ENCODE data around the gene ADCY2.

ADCY2 gene

DNA sequence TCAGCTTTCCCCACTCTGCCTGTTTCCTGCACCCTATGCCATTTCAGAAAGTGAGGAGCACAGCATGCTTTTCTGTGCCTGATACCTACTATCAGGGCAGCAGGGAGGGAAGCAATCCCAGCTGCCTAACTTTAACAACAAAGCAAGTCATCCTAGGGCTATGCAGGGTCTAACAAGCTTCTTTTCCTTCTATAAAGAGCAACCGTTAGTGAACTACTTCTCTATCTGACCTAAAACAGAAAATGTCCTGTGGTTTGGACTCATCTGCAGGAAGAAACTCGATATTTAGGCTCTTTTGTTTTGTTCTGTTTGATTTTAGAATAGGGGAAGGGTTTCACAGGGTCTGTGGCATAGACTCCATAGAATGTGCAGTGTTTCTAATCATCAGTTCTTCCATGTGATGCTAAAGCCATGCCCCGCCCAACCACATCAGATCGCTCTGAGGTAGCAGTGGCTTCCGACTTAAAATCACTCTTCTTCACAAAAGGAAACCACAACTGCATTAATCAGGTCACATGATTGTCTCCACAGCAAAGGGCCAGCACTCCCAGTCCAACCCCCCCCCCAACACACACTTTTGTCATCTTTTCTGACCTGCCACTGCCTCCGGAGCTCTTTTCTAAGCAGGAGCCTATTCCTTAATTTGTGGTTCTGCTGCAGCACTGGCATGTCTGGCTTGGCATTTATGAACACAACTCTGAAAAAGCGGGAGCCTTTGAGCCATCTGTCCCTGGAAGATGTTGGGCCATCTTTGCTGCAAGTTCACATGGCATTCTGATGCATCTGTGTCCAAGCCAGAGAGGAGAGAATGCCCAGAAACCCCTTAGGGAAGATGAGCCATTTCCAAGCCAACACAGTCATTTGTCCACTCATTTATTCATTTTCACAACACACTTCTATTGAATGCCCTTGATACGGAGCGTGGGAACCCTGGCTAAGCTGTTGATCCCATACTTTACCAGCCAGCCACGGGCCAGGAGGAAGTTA is 383.4 kb downstream of the ADCY2 start:
- H3K27me3 ChIP-seq (ENCODE audit: low read depth, low read length), result no peaks in the 10 kb centered on the region
- no peak overlapping the region for H3K4me3 ChIP-seq (ENCODE audit: low read length)
- no peak for TF ChIP-seq EZH2phosphoT487 (IDR thresholded peaks at IDR 0.05; ENCODE audit: low read depth)
- TF ChIP-seq, protein P1, sequence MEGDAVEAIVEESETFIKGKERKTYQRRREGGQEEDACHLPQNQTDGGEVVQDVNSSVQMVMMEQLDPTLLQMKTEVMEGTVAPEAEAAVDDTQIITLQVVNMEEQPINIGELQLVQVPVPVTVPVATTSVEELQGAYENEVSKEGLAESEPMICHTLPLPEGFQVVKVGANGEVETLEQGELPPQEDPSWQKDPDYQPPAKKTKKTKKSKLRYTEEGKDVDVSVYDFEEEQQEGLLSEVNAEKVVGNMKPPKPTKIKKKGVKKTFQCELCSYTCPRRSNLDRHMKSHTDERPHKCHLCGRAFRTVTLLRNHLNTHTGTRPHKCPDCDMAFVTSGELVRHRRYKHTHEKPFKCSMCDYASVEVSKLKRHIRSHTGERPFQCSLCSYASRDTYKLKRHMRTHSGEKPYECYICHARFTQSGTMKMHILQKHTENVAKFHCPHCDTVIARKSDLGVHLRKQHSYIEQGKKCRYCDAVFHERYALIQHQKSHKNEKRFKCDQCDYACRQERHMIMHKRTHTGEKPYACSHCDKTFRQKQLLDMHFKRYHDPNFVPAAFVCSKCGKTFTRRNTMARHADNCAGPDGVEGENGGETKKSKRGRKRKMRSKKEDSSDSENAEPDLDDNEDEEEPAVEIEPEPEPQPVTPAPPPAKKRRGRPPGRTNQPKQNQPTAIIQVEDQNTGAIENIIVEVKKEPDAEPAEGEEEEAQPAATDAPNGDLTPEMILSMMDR (IDR thresholded peaks at IDR 0.05; ENCODE audit: low read depth, low read length), result no peak
- H3K9me3 ChIP-seq (ENCODE audit: insufficient read depth, low read length), result no peaks in the 10 kb centered on the region
- H3K27ac ChIP-seq (ENCODE audit: low read length), result no peak overlapping the region
- H3K4me1 ChIP-seq (ENCODE audit: low read length), result no peaks in the 10 kb centered on the region
- no peak overlapping the region for H2AFZ ChIP-seq (ENCODE audit: low read depth, low read length)
- H4K20me1 ChIP-seq (ENCODE audit: insufficient read depth, low read length), result no peaks in the 10 kb centered on the region
- H3K4me2 ChIP-seq (ENCODE audit: low read length), result no peak overlapping the region
- no peaks in the 10 kb centered on the region for H3K79me2 ChIP-seq (ENCODE audit: low read length)
- no peaks in the 10 kb centered on the region for H3K36me3 ChIP-seq (replicated peaks; ENCODE audit: low read depth, low read length)
- no peak overlapping the region for H3K9ac ChIP-seq (ENCODE audit: low read length)

DNA sequence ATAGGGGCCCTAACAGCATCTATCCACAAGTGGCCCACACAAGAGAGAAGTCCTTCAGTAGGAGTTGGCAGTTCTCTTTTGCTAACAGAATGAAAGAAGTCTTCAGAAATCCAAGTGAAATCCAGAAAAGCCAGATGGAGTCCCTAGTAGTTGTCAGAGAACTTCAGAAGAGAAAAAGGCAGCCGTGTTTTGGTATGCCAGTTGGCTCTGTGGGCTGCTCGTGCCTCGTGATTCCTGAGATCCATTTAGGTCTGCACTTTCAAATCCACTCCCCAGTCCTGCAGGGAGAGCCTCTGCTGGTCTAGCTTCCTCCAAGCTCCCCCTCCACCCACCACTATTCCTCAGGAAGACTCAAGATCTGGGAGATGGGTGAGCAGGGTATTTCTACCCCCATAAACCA is 386.0 kb downstream of the ADCY2 start:
- H3K4me1 ChIP-seq (ENCODE audit: low read length), result no peaks in the 10 kb centered on the region
- no peaks in the 10 kb centered on the region for H3K9me3 ChIP-seq (ENCODE audit: insufficient read depth, low read length)
- H3K27me3 ChIP-seq (ENCODE audit: low read depth, low read length), result no peaks in the 10 kb centered on the region
- no peak overlapping the region for H2AFZ ChIP-seq (ENCODE audit: low read depth, low read length)
- TF ChIP-seq EZH2phosphoT487 (IDR thresholded peaks at IDR 0.05; ENCODE audit: low read depth), result no peak
- TF ChIP-seq, protein P1 (IDR thresholded peaks at IDR 0.05; ENCODE audit: low read depth, low read length), result no peak
- no peak overlapping the region for H3K4me2 ChIP-seq (ENCODE audit: low read length)
- H4K20me1 ChIP-seq (ENCODE audit: insufficient read depth, low read length), result no peaks in the 10 kb centered on the region
- H3K36me3 ChIP-seq (replicated peaks; ENCODE audit: low read depth, low read length), result no peaks in the 10 kb centered on the region
- no peaks in the 10 kb centered on the region for H3K79me2 ChIP-seq (ENCODE audit: low read length)
- H3K9ac ChIP-seq (ENCODE audit: low read length), result no peak overlapping the region
- H3K27ac ChIP-seq (ENCODE audit: low read length), result no peak overlapping the region
- H3K4me3 ChIP-seq (ENCODE audit: low read length), result no peak overlapping the region

- Histone ChIP-seq H3K4me2 (ENCODE audit: low read length) (no peak overlapping the region), H3K9me3 (ENCODE audit: insufficient read depth, low read length) (no peaks in the 10 kb centered on the region), H3K36me3 (replicated peaks; ENCODE audit: low read depth, low read length) (no peaks in the 10 kb centered on the region), H3K9ac (ENCODE audit: low read length) (no peak overlapping the region), H4K20me1 (ENCODE audit: insufficient read depth, low read length) (no peaks in the 10 kb centered on the region), H3K4me1 (ENCODE audit: low read length) (no peaks in the 10 kb centered on the region), H3K27me3 (ENCODE audit: low read depth, low read length) (no peaks in the 10 kb centered on the region), H3K4me3 (ENCODE audit: low read length) (no peak overlapping the region), H2AFZ (ENCODE audit: low read depth, low read length) (no peak overlapping the region), H3K79me2 (ENCODE audit: low read length) (no peaks in the 10 kb centered on the region), H3K27ac (ENCODE audit: low read length) (no peak overlapping the region)
- no peak for TF ChIP-seq EZH2phosphoT487 (IDR thresholded peaks at IDR 0.05; ENCODE audit: low read depth)
- TF ChIP-seq, protein P1 (IDR thresholded peaks at IDR 0.05; ENCODE audit: low read depth, low read length), result no peak
Measured at GRCh38 chr5:7784683-7785380, 388.9 kb downstream of the ADCY2 start.

DNA sequence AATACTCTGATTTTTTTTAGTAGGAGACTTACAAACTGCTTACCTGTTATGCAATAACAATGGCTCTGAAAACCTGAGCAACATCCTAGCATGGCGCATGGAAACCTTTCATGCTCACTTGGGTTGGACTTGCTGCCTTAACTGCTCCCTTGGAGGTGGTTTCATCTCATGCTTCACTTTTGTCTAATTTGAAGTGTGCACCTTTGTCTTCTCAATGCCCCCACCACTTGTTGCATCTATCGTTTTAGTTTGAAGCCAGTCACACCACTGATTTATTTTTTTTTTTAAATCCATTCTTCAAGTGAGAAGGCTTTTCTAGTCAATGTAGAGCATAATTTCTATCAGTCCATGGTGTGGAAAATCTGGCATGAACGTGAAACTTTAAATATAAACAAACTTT is 391.8 kb downstream of the ADCY2 start:
- Histone ChIP-seq H3K4me3 (ENCODE audit: low read length) (no peak overlapping the region), H3K27ac (ENCODE audit: low read length) (no peak overlapping the region), H3K4me2 (ENCODE audit: low read length) (no peak overlapping the region), H3K27me3 (ENCODE audit: low read depth, low read length) (no peaks in the 10 kb centered on the region), H3K79me2 (ENCODE audit: low read length) (no peaks in the 10 kb centered on the region), H3K9me3 (ENCODE audit: insufficient read depth, low read length) (no peaks in the 10 kb centered on the region), H2AFZ (ENCODE audit: low read depth, low read length) (no peak overlapping the region), H3K4me1 (ENCODE audit: low read length) (no peaks in the 10 kb centered on the region), H3K9ac (ENCODE audit: low read length) (no peak overlapping the region), H3K36me3 (replicated peaks; ENCODE audit: low read depth, low read length) (no peaks in the 10 kb centered on the region), H4K20me1 (ENCODE audit: insufficient read depth, low read length) (no peaks in the 10 kb centered on the region)
- TF ChIP-seq, protein P1 (IDR thresholded peaks at IDR 0.05; ENCODE audit: low read depth, low read length), result no peak
- no peak for TF ChIP-seq EZH2phosphoT487 (IDR thresholded peaks at IDR 0.05; ENCODE audit: low read depth)

All from OCI-LY3 (cell line).